Endothelial cell of umbilical vein (primary cell): ENCODE results near the gene CS. TPM values are rescaled to one million over a fixed set of nuclear protein-coding genes. Genes with fewer than 3 reads are reported as not detected.

ENCODE experiments used
- BruUV-seq: library from RNA; stranded (reverse); fragments of 400-500 nt; replicated peaks from 2 replicates; lab custom pipeline; 2021; lab: Mats Ljungman, UMichigan
- CTCF ChIA-PET: fragments of 300-600, 350-600 bp; sonication (Branson Sonifier 250); formaldehyde crosslinking; loops from one replicate; lab custom pipeline; 2021; ENCODE audit warnings: antibody characterized with exemption, inconsistent platforms; lab: Charles Lee
- POLR2A ChIA-PET: fragments of 300-600, 350-600 bp; sonication (Branson Sonifier 250); formaldehyde crosslinking; loops from one replicate; lab custom pipeline; 2021; ENCODE audit warnings: antibody characterized with exemption, inconsistent platforms; lab: Charles Lee
- DNase-seq: peaks from one replicate; pipeline ENCODE4 v3.0.0-alpha.2; 2011; ENCODE audit warnings: low read depth, low spot score
- FAIRE-seq: peaks from 2 replicates; lab custom pipeline; 2011; peaks lifted over from hg19 to GRCh38; lab: Jason Lieb, UNC
- H2AFZ ChIP-seq: 2 replicates; pipeline ENCODE4 v1.6.0; 2012; ENCODE audit warnings: low read depth, low read length, control low read depth, inconsistent platforms
- H3K27ac ChIP-seq: 2 replicates; pipeline ENCODE4 v1.5.1; 2011; ENCODE audit warnings: low read depth, mild to moderate bottlenecking, control low read depth, low read length, moderate library complexity; ENCODE audit not compliant: insufficient read depth
- H3K27me3 ChIP-seq, 2 experiments: 2 replicates each; pipeline versions ENCODE4 v1.6.0 to v1.6.1; 2011; ENCODE audit warnings: low read length in 2 of 2, mixed read lengths in 1 of 2; ENCODE audit not compliant: control insufficient read depth in 2 of 2, insufficient read depth in 2 of 2
- H3K36me3 ChIP-seq, 2 experiments: 2 replicates in 1 of 2; 3 replicates in 1 of 2; pipeline ENCODE4 v1.5.1; 2011; ENCODE audit warnings: low read length in 2 of 2, mild to moderate bottlenecking in 1 of 2, moderate library complexity in 1 of 2; ENCODE audit not compliant: control insufficient read depth in 2 of 2, insufficient read depth in 2 of 2; ENCODE audit errors: extremely low read depth in 1 of 2
- H3K4me1 ChIP-seq: 3 replicates; pipeline ENCODE4 v1.5.1; 2011; ENCODE audit warnings: mild to moderate bottlenecking, low read length; ENCODE audit not compliant: control insufficient read depth, insufficient read depth; ENCODE audit errors: extremely low read depth
- H3K4me2 ChIP-seq: 2 replicates; pipeline ENCODE4 v1.6.1; 2011; ENCODE audit warnings: low read length, control low read depth, mixed read lengths; ENCODE audit not compliant: insufficient read depth
- H3K4me3 ChIP-seq, 3 experiments: fragments of 200-600 bp in 1 of 3; sonication (generic), shearing (Covaris generic) in 1 of 3; replicated peaks in 1 of 3; 2 replicates each; pipeline ENCODE4 v1.5.1; 2011 to 2016; ENCODE audit warnings: control low read depth in 3 of 3, low read length in 3 of 3, mild to moderate bottlenecking in 2 of 3, inconsistent platforms in 1 of 3, low read depth in 1 of 3, moderate library complexity in 1 of 3; ENCODE audit not compliant: insufficient read depth in 1 of 3
- H3K79me2 ChIP-seq: 2 replicates; pipeline ENCODE4 v1.6.0; 2012; ENCODE audit warnings: low read length, inconsistent platforms; ENCODE audit not compliant: control insufficient read depth, insufficient read depth
- H3K9ac ChIP-seq: replicated peaks from 2 replicates; pipeline ENCODE3; 2011; ENCODE audit warnings: low read length, control low read depth; ENCODE audit not compliant: insufficient read depth; ENCODE audit errors: extremely low read depth
- H3K9me1 ChIP-seq: replicated peaks from 3 replicates; pipeline ENCODE4 v1.6.0; 2011; ENCODE audit warnings: mild to moderate bottlenecking, low read length; ENCODE audit not compliant: control insufficient read depth, insufficient read depth; ENCODE audit errors: extremely low read depth
- H3K9me3 ChIP-seq: replicated peaks from 2 replicates; pipeline ENCODE4 v1.5.1; 2012; ENCODE audit warnings: low read length, inconsistent platforms; ENCODE audit not compliant: control insufficient read depth, insufficient read depth
- H4K20me1 ChIP-seq: replicated peaks from 2 replicates; pipeline ENCODE3; 2011; ENCODE audit warnings: mild to moderate bottlenecking, low read length; ENCODE audit not compliant: control insufficient read depth, insufficient read depth; ENCODE audit errors: extremely low read depth
- EZH2 ChIP-seq: IDR thresholded peaks from 2 replicates; pipeline ENCODE4 v1.6.1; 2012; ENCODE audit warnings: borderline replicate concordance, low read depth, mild to moderate bottlenecking, moderate library complexity, low read length, inconsistent platforms; ENCODE audit not compliant: severe bottlenecking
- MYC ChIP-seq: IDR thresholded peaks from one replicate; pipeline ENCODE4 v1.6.1; 2011; ENCODE audit warnings: mild to moderate bottlenecking, low read depth, low read length
- POLR2A ChIP-seq: IDR thresholded peaks from 2 replicates; pipeline ENCODE4 v1.6.1; 2012; ENCODE audit warnings: low read depth, mild to moderate bottlenecking, control low read depth, low read length
- POLR2AphosphoS5 ChIP-seq: IDR thresholded peaks from 2 replicates; pipeline ENCODE4 v1.6.1; 2012; ENCODE audit warnings: low read depth, mild to moderate bottlenecking, control low read depth, low read length, moderate library complexity; ENCODE audit not compliant: insufficient read depth
- dilution Hi-C: fragments of 300-500 bp; cut with MboI; formaldehyde crosslinking; loops from one replicate; pipeline ENCODE4 v1.15.0; 2019; ENCODE audit warnings: low sequenced_read_pairs; ENCODE audit not compliant: extremely low pct_ligation_motif_present
- intact Hi-C: fragments of 100-400 bp; cut with micrococcal nuclease; formaldehyde crosslinking; loops from one replicate; pipeline ENCODE4 v1.10.0; 2022
- polyA plus RNA-seq, 4 experiments: library from polyadenylated mRNA; depleted of rRNA in 3 of 4; stranded (reverse) in 3 of 4; unstranded in 1 of 4; fragments of >200 nt; gene quantifications; 2 replicates each; pipeline versions ENCODE4 v1.2.1 to v1.2.3, GENCODE V29; 2011 to 2012; ENCODE audit warnings: missing spikeins in 1 of 4
- total RNA-seq: library from RNA; stranded (reverse); gene quantifications from 2 replicates; pipeline ENCODE4 v1.2.3, GENCODE V29; 2021
- TF ChIP-seq, protein P1 (sequence below), 2 donors: IDR thresholded peaks; 1 replicate in 1 of 2; 2 replicates in 1 of 2; pipeline ENCODE4 v1.5.1; 2011; ENCODE audit warnings: low read length in 2 of 2, mild to moderate bottlenecking in 2 of 2, moderate library complexity in 2 of 2, control low read depth in 1 of 2, inconsistent platforms in 1 of 2, low read depth in 1 of 2; ENCODE audit not compliant: insufficient read depth in 1 of 2; ENCODE audit errors: extremely low read depth in 1 of 2

The CS gene
- total and polyA plus RNA-seq, 2 donors (not counting 3 experiments of a cell fraction or from before 2014, with no cell fraction given) = 129 to 312 TPM

DNA sequence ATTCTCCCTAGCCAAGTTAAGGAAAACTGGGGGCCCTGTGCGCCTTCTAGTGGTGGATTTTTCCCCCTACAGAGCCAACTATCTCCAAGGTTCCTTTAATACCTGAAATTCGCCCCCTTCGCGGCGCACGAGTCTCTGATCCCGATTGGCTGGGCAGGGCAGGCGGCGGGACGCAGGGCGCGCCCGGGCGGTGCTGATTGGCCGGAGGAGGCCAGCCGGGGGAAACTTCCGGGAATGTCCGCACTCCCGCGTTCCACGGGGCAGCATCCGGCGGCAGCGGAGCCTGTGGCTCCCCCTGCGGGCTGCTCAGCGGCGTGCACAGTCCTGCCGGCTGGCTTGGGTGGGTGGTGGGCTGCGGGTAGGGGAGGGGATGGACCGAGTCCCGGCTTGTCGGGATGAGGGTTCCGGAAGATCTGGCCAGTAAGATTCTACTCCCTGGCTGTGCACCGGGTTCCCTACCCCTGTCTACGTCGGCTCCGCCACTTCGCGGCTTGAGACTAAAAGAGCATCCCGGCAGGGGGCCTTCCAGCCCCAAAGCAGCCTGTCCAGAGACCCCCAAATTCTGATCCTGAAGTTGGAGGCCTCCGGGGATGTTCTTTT is 75.9 kb downstream of the CS start, which contains the start of gene NABP2:
NABP2 (plus strand) TSS at position 241 of the 600 bp plus-strand sequence. CDS start 515 bp downstream, outside the sequence.
- peak within 1 kb of the TSS; percentile 73 for H3K4me2 ChIP-seq
- H3K9me1 ChIP-seq = no peaks in the 10 kb centered on the region
- peak within 1 kb of the TSS; percentile 88 for H2AFZ ChIP-seq
- POLR2A ChIA-PET = no interaction called here
- H3K27me3 ChIP-seq = no peaks in the 10 kb centered on the region
- peak; percentile 19 for TF ChIP-seq MYC
- peak; percentile 50 for TF ChIP-seq POLR2AphosphoS5
- TF ChIP-seq POLR2A = peak; percentile 7
- TF ChIP-seq, protein P1, sequence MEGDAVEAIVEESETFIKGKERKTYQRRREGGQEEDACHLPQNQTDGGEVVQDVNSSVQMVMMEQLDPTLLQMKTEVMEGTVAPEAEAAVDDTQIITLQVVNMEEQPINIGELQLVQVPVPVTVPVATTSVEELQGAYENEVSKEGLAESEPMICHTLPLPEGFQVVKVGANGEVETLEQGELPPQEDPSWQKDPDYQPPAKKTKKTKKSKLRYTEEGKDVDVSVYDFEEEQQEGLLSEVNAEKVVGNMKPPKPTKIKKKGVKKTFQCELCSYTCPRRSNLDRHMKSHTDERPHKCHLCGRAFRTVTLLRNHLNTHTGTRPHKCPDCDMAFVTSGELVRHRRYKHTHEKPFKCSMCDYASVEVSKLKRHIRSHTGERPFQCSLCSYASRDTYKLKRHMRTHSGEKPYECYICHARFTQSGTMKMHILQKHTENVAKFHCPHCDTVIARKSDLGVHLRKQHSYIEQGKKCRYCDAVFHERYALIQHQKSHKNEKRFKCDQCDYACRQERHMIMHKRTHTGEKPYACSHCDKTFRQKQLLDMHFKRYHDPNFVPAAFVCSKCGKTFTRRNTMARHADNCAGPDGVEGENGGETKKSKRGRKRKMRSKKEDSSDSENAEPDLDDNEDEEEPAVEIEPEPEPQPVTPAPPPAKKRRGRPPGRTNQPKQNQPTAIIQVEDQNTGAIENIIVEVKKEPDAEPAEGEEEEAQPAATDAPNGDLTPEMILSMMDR (IDR thresholded peaks at IDR 0.05; ENCODE audit: extremely low read depth in 1 of 2, insufficient read depth in 1 of 2, low read depth in 1 of 2, low read length in 2 of 2) = peak; percentile 82 to 96
- TF ChIP-seq EZH2 = no peak
- DNase-seq = peak; percentile 99
- intact Hi-C loops = loop anchor here (1.0 to 2.0 kb wide), 8 partner anchors 18 to 422 kb away; partner anchors contain the start of genes ANKRD52 and COQ10A
- peak within 1 kb of the TSS; percentile 64 for H3K9ac ChIP-seq
- no peaks in the 10 kb centered on the region for H3K9me3 ChIP-seq
- peak within 1 kb of the TSS; percentile 77 for H3K27ac ChIP-seq
- peak; percentile 98 for FAIRE-seq
- CTCF ChIA-PET = no interaction called here
- H3K4me1 ChIP-seq = peaks cover 19% of the 10 kb centered on the region
- H3K4me3 ChIP-seq = peak within 1 kb of the TSS; percentile 11 to 49 (median 49)
- H3K36me3 ChIP-seq = peaks cover 0 to 2% of the 10 kb centered on the region in 2 experiments
- no TSS peak for BruUV-seq
- no peaks in the 10 kb centered on the region for H4K20me1 ChIP-seq
- dilution Hi-C loops = no loop called here
- peaks cover 20% of the 10 kb centered on the region for H3K79me2 ChIP-seq
